GM19438 (cell line): ENCODE results near the gene ACP5.

ENCODE experiments used
- ATAC-seq: cut with Tn5 transposase; IDR thresholded peaks from one replicate; pipeline ENCODE4 v1.9.1; 2021; ENCODE audit warnings: low read depth; ENCODE audit not compliant: unreplicated experiment

ACP5 gene

GRCh38 chr19:11550265-11550664, 27.2 kb downstream of the ACP5 start:
- no peak for ATAC-seq

- no peak for ATAC-seq
These were observed 28.0 kb downstream of the ACP5 start for GRCh38 chr19:11549386-11549953.

GRCh38 chr19:11547929-11548700, 29.3 kb downstream of the ACP5 start:
- no peak for ATAC-seq

GRCh38 chr19:11541238-11541637, 36.2 kb downstream of the ACP5 start:
- ATAC-seq, result no peak

- no peak for ATAC-seq
These were observed 36.8 kb downstream of the ACP5 start for GRCh38 chr19:11540645-11541044.

- no peak for ATAC-seq
These were observed 37.7 kb downstream of the ACP5 start for GRCh38 chr19:11539495-11540365.

- no peak for ATAC-seq
These were observed 39.0 kb downstream of the ACP5 start, which contains the start of gene CNN1 for GRCh38 chr19:11538232-11539036. CNN1 (plus strand) TSS chr19:11538851; CDS start chr19:11538928, 77 bp downstream.

GRCh38 chr19:11535792-11536595, 41.5 kb downstream of the ACP5 start:
- peak; percentile 74 for ATAC-seq

GRCh38 chr19:11534948-11535347, 42.5 kb downstream of the ACP5 start:
- no peak for ATAC-seq

GRCh38 chr19:11534538-11534937, 42.9 kb downstream of the ACP5 start:
- ATAC-seq, result no peak

- no peak for ATAC-seq
These were observed 47.0 kb downstream of the ACP5 start for GRCh38 chr19:11530432-11530831.

- peak; percentile 90 for ATAC-seq
These were observed 48.7 kb downstream of the ACP5 start, which contains the start of gene ECSIT for GRCh38 chr19:11528551-11529341. ECSIT (minus strand) TSS chr19:11529134; CDS start chr19:11519170, 9,964 bp downstream.
